GM21381 (cell line): ENCODE data around the gene BDNF.
"Not testable (repeated sequence)": the region's sequence is repeated elsewhere in the genome, so short reads cannot be mapped to it uniquely, and the experiment has no call there.

Experiments used
- ATAC-seq: cut with Tn5 transposase; IDR thresholded peaks from one replicate; pipeline ENCODE4 v1.9.1; 2021; ENCODE audit warnings: mild to moderate bottlenecking, moderate library complexity; ENCODE audit not compliant: unreplicated experiment

Gene BDNF

DNA sequence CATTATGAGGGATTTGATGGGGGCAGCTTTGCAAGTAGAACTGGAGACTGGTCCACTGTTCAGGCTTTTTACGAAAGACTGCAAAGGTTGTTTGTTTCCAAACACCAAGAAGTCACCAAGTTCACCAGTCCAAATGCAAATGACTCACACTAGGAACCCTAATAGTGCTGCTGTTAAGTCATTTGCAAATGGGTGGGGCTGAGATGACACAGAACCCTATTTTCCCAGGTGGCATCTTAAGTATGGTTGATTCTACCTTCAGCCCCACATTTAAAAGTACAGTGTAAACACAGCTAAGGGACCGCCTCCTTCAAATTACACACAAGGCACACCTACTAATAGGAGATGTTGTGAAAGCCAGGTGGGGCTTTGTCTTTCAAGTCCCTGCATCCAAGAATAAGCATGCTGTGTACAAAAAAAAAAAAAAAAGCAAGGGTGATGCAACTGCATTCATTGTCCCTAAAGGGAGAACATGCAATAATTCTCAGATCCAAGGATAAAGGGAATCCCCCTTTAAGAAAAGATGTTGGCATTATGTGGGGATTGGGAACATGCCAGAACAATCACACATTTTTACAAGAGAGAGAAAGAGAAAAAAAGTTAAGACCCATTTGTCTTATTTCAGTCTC is 27.3 kb downstream of the BDNF start:
- no peak for ATAC-seq

DNA sequence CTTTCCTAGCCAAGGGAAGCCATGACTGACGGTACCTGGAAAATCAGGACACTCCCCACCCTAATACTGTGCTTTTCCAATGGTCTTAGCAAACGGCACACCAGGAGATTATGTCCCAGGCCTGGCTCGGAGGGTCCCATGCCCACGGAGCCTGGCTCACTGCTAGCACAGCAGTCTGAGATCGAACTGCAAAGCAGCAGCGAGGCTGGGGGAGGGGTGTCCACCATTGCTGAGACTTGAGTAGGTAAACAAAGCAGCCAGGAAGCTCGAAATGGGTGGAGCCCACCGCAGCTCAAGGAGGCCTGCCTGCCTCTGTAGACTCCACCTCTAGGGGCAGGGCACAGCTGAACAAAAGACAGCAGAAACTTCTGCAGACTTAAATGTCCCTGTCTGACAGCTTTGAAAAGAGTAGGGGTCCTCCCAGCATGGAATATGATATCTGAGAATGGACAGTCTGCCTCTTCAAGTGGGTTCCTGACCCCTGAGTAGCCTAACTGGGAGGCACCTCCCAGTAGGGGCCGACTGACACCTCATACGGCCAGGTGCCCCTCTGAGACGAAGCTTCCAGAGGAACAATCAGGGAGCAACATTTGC is 34.6 kb downstream of the BDNF start:
- ATAC-seq, result not testable (repeated sequence)

DNA sequence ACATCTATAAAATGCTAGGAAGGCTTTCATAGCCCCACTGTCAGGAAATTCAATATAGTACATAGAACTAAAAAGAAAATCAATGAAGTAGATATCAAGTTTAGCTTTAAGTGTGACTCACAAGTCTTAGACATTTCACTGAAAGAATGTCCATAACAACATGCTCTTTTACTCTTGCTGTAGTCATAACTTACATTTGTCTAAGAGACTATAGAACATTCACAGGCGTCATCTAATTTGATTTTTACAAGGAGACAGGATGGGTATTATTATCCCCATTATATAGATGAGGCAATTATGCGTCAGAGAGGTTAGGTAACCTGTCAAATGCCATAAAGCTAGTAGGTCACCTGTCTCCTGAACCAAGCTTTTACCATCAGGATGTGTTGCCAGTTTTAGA is 36.9 kb downstream of the BDNF start:
- no peak for ATAC-seq

DNA sequence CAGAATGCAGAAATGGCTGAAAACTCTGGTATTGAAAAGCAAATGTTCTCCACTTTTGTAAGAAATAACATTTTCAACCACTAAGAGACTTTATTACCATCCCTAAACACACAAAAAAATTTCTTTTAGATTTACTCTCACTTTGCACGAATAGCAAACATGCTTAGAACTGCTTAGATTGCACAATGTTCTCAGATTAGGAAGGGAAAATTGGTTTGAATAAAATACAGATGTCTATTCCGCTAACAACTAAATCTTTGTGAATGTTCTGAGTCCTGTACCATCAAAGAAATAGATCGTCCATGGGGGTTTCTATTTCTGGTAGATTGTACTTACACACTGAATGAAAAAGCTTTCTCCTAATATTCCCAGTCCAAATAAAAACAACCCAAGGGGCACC is 40.1 kb downstream of the BDNF start:
- no peak for ATAC-seq

DNA sequence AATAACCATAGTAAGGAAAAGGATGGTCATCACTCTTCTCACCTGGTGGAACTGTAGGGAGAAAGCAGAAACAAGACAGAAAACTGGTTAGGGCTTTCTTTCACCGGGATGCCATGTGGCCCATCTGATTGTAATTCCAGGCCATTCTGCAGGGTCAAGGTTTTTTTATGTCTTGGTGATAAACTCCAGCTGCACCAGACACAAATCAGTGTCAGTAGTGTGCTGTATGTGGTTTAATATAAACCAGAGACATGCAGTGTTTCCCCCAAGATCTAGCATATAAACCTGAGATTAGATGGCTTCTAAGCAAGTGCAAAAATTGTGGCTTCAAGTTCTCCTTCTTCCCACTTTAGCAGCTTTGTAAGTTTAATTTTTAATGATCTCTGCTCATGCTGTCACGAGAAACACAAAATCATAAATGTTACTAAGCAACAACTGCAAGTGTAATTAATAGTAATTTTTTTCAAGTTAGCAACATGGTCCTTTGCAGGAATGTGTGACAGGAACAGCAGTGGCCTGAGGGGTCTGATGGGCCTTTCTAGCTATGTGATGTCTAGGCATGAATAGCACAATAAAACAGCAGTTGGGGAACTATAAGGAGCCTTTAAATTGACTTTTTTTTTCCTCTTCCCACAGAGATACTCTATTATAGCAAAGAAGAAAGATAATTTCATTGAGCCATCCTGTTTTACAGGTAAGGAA is 41.6 kb downstream of the BDNF start:
- ATAC-seq, result no peak

DNA sequence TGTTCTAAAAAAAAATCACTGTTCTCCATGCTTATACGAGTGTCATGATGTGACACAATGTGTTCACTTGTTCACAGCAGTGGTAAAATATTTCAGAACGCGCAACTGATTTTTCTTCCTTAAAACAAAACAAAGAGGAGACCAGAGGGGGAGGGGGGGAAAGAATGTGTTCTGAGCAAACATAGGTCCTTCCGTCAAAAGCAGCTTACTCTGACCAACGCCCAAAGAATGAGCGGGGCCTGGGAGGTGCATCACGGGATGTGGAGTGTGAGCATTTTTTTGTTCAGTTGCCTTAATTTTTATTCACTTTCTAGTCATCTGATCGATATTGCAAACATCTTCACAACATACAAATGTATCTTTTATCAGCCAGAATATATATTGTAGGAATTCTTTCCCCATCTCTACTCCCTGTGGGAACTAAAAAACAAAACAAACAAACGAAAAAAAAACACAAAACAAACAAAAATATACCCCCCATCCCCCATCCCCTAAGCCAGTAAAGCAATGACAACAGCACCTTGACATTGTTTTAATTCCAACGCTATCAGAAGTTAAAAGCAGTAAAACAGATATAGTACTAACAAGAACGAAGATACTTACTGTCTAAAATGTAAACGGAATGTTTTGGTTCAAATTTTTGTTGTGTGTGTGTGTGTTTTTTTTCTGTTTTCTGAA is 43.3 kb downstream of the BDNF start:
- ATAC-seq, result no peak

DNA sequence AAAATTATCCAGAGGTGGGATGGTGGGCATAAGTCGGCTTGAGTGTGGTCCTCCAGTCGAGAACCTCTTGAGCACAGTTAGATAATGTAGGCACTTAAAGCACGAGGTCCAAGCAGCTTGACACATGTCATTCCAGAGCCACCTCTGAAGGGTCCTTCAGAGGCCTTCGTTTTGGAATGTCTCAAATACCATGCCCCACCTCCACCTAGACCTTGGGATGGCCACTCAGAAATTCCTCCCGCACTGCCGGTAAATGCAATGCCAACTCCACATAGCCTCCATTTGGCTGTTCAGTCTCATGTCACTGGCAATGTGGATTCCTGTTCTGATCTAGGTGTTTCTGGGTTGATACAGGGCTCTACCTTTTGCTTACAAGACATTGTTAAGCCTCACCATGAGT is 43.9 kb downstream of the BDNF start:
- no peak for ATAC-seq

DNA sequence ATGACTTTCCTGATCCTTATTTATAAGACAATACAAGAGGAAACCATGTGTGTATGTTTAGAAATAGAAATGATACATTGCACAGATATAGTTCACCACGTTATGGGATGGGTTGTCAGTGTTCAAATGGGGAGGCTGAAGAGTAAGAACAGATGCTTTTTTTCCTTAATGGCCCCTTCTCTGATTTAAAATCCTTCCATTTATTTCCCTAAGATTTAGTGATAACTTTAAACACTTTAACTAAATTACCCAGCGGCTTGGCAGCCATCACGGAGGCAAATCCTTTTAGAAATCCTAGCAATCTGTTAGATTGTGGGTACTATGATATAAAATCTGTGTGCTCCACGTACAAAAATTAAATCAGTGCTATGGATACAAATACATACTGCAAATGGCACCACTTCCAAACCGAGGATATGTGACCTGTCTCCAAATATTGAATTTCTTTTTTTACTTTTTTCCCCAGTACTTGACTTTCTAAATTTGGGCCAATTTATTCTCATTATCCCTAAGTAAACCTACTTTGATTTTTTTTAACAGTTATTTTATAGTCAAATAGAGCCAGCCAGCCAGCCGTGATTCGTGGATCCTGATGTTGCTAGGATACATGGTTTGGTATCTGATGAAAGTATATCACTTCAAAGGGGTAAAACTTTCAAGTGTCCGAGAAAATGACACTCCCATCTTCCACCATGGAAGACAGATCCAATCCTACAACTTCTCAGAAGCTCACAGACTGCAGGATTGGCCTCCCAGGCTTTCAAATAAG is 46.1 kb downstream of the BDNF start:
- ATAC-seq, result no peak

DNA sequence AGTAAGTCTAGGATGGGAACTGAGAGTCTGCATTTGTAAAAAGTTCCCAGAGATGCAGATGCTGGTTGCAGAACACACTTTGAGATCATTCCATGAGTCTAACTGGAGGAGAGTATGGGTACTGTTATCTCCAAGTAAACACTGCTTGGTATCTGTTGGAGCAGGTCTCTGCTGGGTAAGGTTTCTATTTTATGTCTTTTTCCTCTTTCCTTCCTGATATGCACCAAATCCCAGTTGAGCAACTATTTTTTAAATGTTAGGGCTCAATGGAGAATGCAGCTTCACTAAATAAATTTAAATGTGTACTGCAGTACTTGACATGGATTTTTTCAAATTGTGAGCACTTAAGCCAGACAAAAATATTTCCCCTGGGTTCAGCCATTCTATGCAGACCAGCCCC is 48.5 kb downstream of the BDNF start:
- ATAC-seq, result no peak

DNA sequence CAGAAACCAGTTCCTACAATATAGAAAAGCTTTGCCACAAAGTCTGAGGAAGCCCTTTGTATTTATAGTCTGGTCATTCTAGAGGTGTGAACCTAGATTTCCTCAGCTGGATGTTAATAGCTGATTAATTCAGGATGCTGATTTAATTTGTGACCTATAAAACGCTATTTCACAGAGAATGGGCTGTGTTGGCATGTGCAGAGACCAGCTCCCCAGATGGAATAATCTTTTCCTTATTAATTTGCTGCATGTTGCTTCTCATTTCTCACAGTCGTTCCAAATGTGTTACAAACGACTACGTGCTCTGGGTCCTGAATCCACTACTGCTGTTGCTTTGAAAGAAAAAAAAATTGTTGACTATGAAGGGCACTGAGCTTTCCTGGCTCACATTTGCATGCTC is 49.3 kb downstream of the BDNF start:
- no peak for ATAC-seq

DNA sequence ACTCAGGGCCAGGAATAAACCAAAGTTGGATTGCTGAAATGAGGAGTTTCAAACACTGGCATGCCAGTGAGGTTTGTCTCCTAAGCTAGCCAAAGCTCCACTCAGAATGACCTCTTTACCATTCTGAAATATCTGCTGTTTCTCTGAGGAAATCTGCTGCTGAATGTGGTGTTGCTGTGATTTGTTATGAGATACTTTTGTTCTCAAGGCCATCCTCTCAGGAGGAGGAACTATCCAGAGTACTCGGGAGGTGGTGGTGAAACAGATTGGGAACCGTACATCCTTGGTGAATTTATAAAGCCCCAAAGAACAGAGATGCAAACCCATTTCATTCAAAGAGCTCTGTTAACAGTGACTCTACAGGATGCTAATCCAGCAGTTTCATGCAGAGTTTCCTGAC is 50.5 kb downstream of the BDNF start:
- no peak for ATAC-seq

DNA sequence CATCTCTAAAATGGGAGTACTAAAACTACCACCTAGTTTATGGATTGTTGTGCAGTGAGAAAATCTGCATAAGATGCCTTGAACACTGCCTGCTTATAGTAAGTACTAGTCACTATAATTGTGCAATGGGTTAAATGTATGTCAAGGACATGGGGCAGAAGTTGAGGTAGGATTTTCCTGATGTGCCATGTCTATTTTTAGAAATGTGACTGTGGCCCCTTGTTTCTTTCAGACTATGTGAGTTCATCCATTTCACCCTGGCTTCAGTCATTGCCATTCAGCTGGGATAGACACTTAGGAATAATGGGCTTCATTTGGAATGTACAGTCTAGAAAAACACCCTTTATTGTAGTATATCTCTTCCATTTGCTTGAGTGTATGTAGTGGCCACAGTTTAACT is 51.4 kb downstream of the BDNF start:
- ATAC-seq, result no peak

DNA sequence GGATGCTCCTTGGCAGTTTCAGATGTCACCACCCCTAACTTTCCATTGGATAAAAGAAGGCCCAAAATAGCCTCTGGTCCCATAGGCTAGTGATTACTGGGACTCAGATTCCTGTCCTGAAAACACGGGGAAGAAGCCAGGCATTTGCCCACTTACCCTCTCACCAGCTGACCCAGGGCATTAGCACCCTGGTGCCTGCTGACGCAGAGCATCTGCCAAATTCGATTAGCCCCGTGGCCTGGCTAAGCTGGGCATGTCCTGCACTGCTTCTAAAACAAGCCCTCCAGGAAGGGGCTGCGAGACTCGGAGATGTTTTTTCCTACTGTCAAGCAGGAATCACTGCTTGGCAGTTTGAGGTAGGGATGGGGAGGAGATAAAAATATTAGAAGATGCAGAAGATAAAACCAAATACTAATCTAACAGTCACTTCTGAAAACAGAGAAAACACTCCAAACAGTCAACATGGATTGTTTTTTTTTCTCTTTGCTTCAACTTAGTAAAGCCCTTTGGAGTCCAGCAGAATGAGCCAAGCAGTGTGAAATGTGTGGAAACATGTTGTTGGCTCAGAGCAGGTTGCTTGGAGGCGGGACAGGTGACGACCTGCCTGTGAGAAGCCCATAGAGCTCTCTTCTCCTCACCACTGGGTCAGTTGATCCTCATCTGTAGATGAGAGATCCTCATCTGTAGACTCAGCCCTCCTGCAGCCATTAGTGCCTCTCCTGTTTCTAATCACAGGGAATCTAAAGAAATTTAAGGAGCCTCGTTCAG is 54.0 kb downstream of the BDNF start:
- ATAC-seq, result no peak

DNA sequence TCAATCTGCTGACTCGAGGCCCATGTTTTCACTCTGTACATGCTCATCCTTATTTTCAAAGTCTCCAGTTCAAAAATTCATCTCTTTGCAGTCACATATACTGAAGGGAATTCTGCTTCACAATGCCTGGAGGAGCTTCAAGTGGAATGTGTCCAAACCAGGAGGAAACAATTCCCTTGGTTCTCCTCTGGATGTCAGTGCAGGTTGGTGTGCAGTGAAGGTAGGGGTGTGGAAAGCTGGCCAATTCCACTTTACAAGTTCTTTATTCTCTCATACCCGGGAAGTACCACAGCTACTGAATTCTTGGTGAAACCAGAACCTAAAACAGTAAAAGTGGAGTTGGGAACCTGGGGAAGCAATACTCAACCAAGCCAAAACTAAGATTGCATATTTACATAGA is 57.3 kb downstream of the BDNF start:
- no peak for ATAC-seq

DNA sequence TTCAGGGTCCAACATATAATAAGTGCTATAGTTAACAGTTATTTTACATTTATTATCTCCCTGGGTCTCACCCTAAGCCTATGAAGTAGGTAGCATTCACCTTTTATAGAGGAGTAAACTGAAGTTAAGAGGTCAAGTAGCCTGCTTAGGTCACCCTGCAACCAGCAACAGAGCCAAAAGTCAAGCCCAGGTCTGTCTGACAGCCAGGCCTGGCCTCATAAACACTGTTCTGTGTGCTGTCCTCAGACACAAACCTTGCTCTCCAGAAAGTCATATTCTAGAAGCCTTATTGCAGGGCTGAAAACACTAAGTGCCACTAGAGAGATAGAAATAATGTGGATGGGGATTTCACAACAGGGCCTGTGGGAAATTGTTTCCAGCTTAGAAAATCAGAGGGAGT is 59.3 kb downstream of the BDNF start:
- no peak for ATAC-seq

DNA sequence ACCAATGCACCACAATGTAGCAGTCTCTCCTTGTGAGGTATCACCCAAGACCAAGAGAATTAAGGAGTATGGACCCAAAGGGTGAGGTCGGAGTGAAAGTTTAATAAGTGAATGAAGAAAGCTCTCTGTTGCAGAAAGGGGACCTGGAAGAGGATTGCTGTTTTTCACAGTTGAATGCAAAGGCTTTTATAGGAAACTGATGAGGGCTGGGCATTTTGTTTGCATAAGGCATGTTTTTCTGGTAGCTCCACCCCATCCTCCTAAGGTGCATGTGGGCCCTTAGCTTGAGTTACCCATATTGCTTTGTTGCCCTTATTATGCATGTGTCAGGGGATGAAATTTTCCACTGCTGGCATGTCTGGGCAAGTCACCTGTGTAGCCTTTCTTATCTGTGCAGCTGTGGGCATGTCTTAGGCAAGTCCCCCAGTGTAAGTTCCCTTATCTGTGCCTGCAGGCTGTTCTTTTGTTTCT is 64.7 kb downstream of the BDNF start:
- no peak for ATAC-seq

DNA sequence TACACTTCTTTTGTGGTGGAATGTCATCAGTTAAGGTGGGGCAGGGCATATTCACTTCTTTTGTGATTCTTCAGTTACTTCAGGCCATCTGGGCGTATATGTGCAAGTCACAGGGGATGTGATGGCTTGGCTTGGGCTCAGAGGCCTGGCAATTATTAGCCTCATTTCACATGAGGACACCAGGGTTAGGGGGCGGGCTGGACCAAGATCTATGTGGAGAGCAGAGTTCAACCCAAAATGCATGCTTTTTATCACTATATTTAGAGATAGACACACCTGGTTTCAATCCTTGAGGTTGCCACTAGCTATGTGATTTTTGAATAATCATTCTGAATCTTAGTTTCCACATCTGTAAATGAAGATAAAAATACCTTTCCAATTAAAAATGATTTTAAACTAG is 65.5 kb downstream of the BDNF start:
- not testable (repeated sequence) for ATAC-seq

DNA sequence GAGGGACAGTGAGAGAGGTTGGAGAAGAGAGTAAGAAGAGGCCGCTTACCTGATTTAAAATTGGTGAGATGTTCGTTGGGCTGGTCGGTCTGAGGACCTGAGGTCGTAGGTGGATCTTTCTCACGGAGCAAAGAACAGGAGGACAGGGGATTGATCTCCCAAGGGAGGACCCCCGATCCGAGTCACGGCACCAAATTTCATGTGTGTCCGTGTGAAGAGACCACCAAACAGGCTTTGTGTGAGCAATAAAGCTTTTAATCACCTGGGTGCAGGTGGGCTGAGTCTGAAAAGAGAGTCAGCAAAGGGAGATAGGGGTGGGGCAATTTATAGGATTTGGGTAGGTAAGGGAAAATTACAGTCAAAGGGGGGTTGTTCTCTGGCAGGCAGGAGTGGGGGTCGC is 66.0 kb downstream of the BDNF start:
- not testable (repeated sequence) for ATAC-seq

DNA sequence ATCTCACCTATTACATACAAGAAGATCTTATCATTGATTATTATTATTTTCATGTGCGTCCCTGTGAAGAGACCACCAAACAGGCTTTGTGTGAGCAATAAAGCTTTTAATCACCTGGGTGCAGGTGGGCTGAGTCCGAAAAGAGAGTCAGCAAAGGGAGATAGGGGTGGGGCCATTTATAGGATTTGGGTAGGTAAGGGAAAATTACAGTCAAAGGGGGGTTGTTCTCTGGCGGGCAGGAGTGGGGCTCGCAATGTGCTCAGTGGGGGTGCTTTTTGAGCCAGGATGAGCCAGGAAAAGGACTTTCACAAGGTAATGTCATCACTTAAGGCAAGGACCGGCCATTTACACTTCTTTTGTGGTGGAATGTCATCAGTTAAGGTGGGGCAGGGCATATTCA is 71.2 kb downstream of the BDNF start:
- ATAC-seq, result not testable (repeated sequence)

DNA sequence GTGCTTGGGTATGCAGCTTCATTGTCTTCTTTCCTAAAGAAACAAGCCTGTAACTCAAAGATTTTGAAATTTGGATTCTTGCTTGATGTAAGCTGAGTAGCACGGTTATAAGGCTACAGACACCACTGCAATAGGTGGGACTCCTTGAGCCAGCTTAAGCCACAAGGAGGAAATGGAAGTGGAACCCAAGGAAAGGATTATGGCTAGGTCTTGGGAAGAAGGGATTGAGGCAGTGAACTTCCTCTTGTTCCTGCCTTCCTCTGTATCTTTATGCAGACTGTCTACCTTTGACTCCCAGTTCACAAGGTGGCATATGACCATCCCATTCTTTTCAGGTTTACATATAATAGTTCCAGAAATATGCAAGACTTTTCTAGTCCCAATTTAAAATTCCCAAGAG is 72.3 kb downstream of the BDNF start:
- no peak for ATAC-seq
